Panc1 (cell line): ENCODE results near the gene HTN3. TPM values are rescaled to one million over a fixed set of nuclear protein-coding genes. Genes with fewer than 3 reads are reported as not detected.

ENCODE experiments used
- ATAC-seq: fragments of 200-7000 bp; cut with Tn5 transposase; 2 replicates; pipeline ENCODE4 v1.9.1; 2020; ENCODE audit warnings: mild to moderate bottlenecking, moderate library complexity
- BruUV-seq: library from RNA; stranded (reverse); fragments of 400-500 nt; replicated peaks from 2 replicates; lab custom pipeline; 2021; lab: Mats Ljungman, UMichigan
- CTCF ChIA-PET: fragments of 300-600 bp; sonication (Branson Sonifier 250); formaldehyde crosslinking; loops from one replicate; lab custom pipeline; 2022; ENCODE audit warnings: antibody characterized with exemption; lab: Charles Lee
- POLR2A ChIA-PET: fragments of 300-600 bp; sonication (Branson Sonifier 250); formaldehyde crosslinking; loops from one replicate; lab custom pipeline; 2022; ENCODE audit warnings: antibody characterized with exemption; lab: Charles Lee
- DNase-seq: peaks from one replicate; pipeline ENCODE4 v3.0.0-alpha.2; 2010; ENCODE audit warnings: low read depth, low spot score
- H3K27ac ChIP-seq: 2 replicates; pipeline ENCODE4 v1.5.1; 2011; ENCODE audit warnings: mild to moderate bottlenecking, low read length, inconsistent platforms
- H3K27me3 ChIP-seq: fragments of 200-500 bp; sonication (Bioruptor generic); 2 replicates; pipeline ENCODE4 v1.6.0; 2014; ENCODE audit warnings: low read length, inconsistent platforms; ENCODE audit not compliant: control insufficient read depth, insufficient read depth
- H3K36me3 ChIP-seq: fragments of 200-500 bp; sonication (Bioruptor generic); 2 replicates; pipeline ENCODE4 v1.5.1; 2014; ENCODE audit warnings: inconsistent platforms, mild to moderate bottlenecking, low read length, moderate library complexity; ENCODE audit not compliant: control insufficient read depth, insufficient read depth
- H3K4me1 ChIP-seq: 2 replicates; pipeline ENCODE4 v1.5.1; 2011; ENCODE audit warnings: inconsistent platforms, mild to moderate bottlenecking, low read length, moderate library complexity; ENCODE audit not compliant: control insufficient read depth, insufficient read depth
- H3K4me3 ChIP-seq, 2 experiments: 2 replicates each; pipeline ENCODE4 v1.5.1; 2011 to 2012; ENCODE audit warnings: low read depth in 2 of 2, low read length in 2 of 2, mild to moderate bottlenecking in 2 of 2, inconsistent platforms in 1 of 2, moderate library complexity in 1 of 2
- H3K9me3 ChIP-seq: fragments of 200-500 bp; sonication (Bioruptor generic); 2 replicates; pipeline ENCODE4 v1.5.1; 2014; ENCODE audit warnings: low read depth, mild to moderate bottlenecking, inconsistent platforms, low read length, moderate library complexity; ENCODE audit not compliant: control insufficient read depth, insufficient read depth
- CTCF ChIP-seq: fragments of 450-650 bp; IDR thresholded peaks from 2 replicates; pipeline ENCODE4 v1.5.1; 2017; ENCODE audit warnings: mild to moderate bottlenecking
- POLR2AphosphoS5 ChIP-seq: IDR thresholded peaks from 2 replicates; pipeline ENCODE4 v1.6.1; 2012; ENCODE audit warnings: mild to moderate bottlenecking, low read depth, low read length, moderate library complexity
- SIN3A ChIP-seq: IDR thresholded peaks from 2 replicates; pipeline ENCODE4 v1.6.1; 2012; ENCODE audit warnings: low read depth, mild to moderate bottlenecking, low read length, moderate library complexity, borderline replicate concordance; ENCODE audit not compliant: insufficient read depth
- TCF7L2 ChIP-seq: IDR thresholded peaks from 2 replicates; pipeline ENCODE4 v1.6.1; 2011; ENCODE audit warnings: mild to moderate bottlenecking, low read depth, low read length, inconsistent platforms
- in situ Hi-C: cut with HindIII; loops from 2 replicates; pipeline ENCODE4 v1.10.0; 2016; ENCODE audit warnings: low sequenced_read_pairs, low pct_unique_long_range_greater_than_20kb
- intact Hi-C: fragments of 100-400 bp; cut with micrococcal nuclease; formaldehyde crosslinking; loops from one replicate; pipeline ENCODE4 v1.10.0; 2022; ENCODE audit not compliant: unreplicated experiment
- total RNA-seq: library from RNA; stranded (reverse); gene quantifications from one replicate; pipeline ENCODE4 v1.2.1, GENCODE V29; 2021; ENCODE audit not compliant: unreplicated experiment
- TF ChIP-seq, protein P1 (sequence below), 2 experiments: IDR thresholded peaks; 2 replicates each; pipeline ENCODE4 v1.6.1; 2011 to 2012; ENCODE audit warnings: low read depth in 2 of 2, control low read depth in 1 of 2, low read length in 1 of 2, mild to moderate bottlenecking in 1 of 2, moderate library complexity in 1 of 2; ENCODE audit not compliant: insufficient read depth in 1 of 2

Gene HTN3
- total RNA-seq, 1 experiment from 2014 or later: not detected

DNA sequence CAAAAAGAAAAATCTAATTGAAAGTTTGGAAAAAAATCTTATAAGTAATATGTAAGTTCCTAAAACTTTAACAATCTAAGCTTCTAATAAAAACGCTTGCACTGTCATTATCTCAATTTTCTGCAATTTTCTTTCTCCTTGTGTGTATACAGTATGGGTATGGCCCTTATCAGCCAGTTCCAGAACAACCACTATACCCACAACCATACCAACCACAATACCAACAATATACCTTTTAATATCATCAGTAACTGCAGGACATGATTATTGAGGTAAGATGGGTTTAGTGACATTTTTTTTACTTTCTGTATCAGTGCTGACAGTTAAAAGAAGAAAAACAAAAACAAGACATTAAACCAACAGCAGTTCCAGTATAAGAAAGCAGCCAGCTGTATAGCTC lies 27.5 kb upstream of the HTN3 start:
- no peak overlapping the region for H3K4me3 ChIP-seq
- DNase-seq: no peak
- ChIA-PET CTCF (no interaction called here), POLR2A (no interaction called here)
- intact Hi-C loops: no loop called here
- H3K36me3 ChIP-seq: no peaks in the 10 kb centered on the region
- in situ Hi-C loops: no loop called here
- no peaks in the 10 kb centered on the region for H3K9me3 ChIP-seq
- BruUV-seq: no TSS peak
- no peak for ATAC-seq
- no peaks in the 10 kb centered on the region for H3K4me1 ChIP-seq
- no peak overlapping the region for H3K27ac ChIP-seq
- TF ChIP-seq, protein P1, sequence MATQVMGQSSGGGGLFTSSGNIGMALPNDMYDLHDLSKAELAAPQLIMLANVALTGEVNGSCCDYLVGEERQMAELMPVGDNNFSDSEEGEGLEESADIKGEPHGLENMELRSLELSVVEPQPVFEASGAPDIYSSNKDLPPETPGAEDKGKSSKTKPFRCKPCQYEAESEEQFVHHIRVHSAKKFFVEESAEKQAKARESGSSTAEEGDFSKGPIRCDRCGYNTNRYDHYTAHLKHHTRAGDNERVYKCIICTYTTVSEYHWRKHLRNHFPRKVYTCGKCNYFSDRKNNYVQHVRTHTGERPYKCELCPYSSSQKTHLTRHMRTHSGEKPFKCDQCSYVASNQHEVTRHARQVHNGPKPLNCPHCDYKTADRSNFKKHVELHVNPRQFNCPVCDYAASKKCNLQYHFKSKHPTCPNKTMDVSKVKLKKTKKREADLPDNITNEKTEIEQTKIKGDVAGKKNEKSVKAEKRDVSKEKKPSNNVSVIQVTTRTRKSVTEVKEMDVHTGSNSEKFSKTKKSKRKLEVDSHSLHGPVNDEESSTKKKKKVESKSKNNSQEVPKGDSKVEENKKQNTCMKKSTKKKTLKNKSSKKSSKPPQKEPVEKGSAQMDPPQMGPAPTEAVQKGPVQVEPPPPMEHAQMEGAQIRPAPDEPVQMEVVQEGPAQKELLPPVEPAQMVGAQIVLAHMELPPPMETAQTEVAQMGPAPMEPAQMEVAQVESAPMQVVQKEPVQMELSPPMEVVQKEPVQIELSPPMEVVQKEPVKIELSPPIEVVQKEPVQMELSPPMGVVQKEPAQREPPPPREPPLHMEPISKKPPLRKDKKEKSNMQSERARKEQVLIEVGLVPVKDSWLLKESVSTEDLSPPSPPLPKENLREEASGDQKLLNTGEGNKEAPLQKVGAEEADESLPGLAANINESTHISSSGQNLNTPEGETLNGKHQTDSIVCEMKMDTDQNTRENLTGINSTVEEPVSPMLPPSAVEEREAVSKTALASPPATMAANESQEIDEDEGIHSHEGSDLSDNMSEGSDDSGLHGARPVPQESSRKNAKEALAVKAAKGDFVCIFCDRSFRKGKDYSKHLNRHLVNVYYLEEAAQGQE (IDR thresholded peaks at IDR 0.05; ENCODE audit: insufficient read depth in 1 of 2, low read depth in 2 of 2, low read length in 1 of 2): no peak
- TF ChIP-seq SIN3A (no peak), POLR2AphosphoS5 (no peak), CTCF (no peak), TCF7L2 (no peak)
- H3K27me3 ChIP-seq: no peaks in the 10 kb centered on the region

DNA sequence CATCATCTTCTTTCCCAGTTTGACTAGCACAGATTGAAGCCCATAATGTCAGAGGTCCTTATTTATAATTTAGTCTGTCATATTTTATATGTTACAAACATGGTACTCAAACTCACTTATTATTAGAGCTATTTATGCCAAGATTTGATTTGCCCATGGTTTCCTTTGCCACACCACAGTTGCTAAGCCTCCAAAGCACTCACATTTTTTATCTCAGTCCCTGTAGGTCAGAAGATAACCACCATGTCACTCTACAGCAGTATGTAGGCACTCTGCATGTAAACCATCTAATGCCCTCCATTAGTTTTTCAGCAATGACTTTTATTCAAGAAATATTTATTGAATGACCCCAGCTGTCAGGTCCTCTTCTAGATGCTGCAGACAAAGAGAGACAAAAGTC lies 25.8 kb upstream of the HTN3 start:
- in situ Hi-C loops: no loop called here
- no peak for DNase-seq
- Histone ChIP-seq H3K27me3 (no peaks in the 10 kb centered on the region), H3K36me3 (no peaks in the 10 kb centered on the region), H3K4me3 (no peak overlapping the region), H3K4me1 (no peaks in the 10 kb centered on the region), H3K27ac (no peak overlapping the region), H3K9me3 (no peaks in the 10 kb centered on the region)
- intact Hi-C loops: no loop called here
- ChIA-PET CTCF (no interaction called here), POLR2A (no interaction called here)
- TF ChIP-seq TCF7L2 (no peak), SIN3A (no peak), POLR2AphosphoS5 (no peak), CTCF (no peak)
- TF ChIP-seq, protein P1 (IDR thresholded peaks at IDR 0.05; ENCODE audit: insufficient read depth in 1 of 2, low read depth in 2 of 2, low read length in 1 of 2): no peak
- no peak for ATAC-seq
- BruUV-seq: no TSS peak
